ENCODE measurements around the gene SHC4.
A peak's percentile ranks its signal among the peaks of the same experiment; 100 is the strongest.
"Not testable (repeated sequence)": the region's sequence is repeated elsewhere in the genome, so short reads cannot be mapped to it uniquely, and the experiment has no call there.

The SHC4 gene

GRCh38 chr15:48880070-48880634 is 83.6 kb downstream of the SHC4 start:
- DNase-seq: no peak

GRCh38 chr15:48877630-48878595 is 85.8 kb downstream of the SHC4 start, which contains the start of gene EID1:
Gene EID1, plus strand, starts transcription at chr15:48878134. Its CDS starts 43 bp downstream, at chr15:48878177.
- peak; percentile 95 for DNase-seq

GRCh38 chr15:48876057-48876456 is 87.7 kb downstream of the SHC4 start:
- no peak for DNase-seq

- DNase-seq: no peak
Observed at GRCh38 chr15:48875241-48875960, 88.3 kb downstream of the SHC4 start.

GRCh38 chr15:48872632-48873031 is 91.1 kb downstream of the SHC4 start:
- no peak for DNase-seq

GRCh38 chr15:48871542-48871941 is 92.2 kb downstream of the SHC4 start:
- DNase-seq: no peak

- DNase-seq: no peak
Observed at GRCh38 chr15:48869966-48870365, 93.8 kb downstream of the SHC4 start.

GRCh38 chr15:48868536-48868935 is 95.2 kb downstream of the SHC4 start:
- peak; percentile 65 for DNase-seq

- no peak for DNase-seq
Observed at GRCh38 chr15:48868023-48868422, 95.7 kb downstream of the SHC4 start.

- peak; percentile 57 for DNase-seq
Observed at GRCh38 chr15:48866141-48866563, 97.6 kb downstream of the SHC4 start.

- DNase-seq: peak; percentile 87
Observed at GRCh38 chr15:48865370-48866079, 98.2 kb downstream of the SHC4 start.

- no peak for DNase-seq
Observed at GRCh38 chr15:48862705-48863104, 101.0 kb downstream of the SHC4 start.

GRCh38 chr15:48861813-48862431 is 101.8 kb downstream of the SHC4 start:
- DNase-seq: peak; percentile 76

GRCh38 chr15:48859426-48859825 is 104.3 kb downstream of the SHC4 start:
- DNase-seq: peak; percentile 29

GRCh38 chr15:48858401-48858800 is 105.3 kb downstream of the SHC4 start:
- peak; percentile 63 for DNase-seq

- peak; percentile 69 for DNase-seq
Observed at GRCh38 chr15:48856942-48857341, 106.8 kb downstream of the SHC4 start.

- DNase-seq: peak; percentile 68
Observed at GRCh38 chr15:48855501-48856440, 107.9 kb downstream of the SHC4 start.

- DNase-seq: not testable (repeated sequence)
Observed at GRCh38 chr15:48854434-48854833, 109.3 kb downstream of the SHC4 start.

GRCh38 chr15:48851956-48852355 is 111.8 kb downstream of the SHC4 start:
- DNase-seq: no peak

GRCh38 chr15:48850648-48851047 is 113.1 kb downstream of the SHC4 start:
- DNase-seq: no peak

- no peak for DNase-seq
Observed at GRCh38 chr15:48845123-48845522, 118.6 kb downstream of the SHC4 start.
